Mesendoderm (in vitro differentiated cells): ENCODE measurements around the gene GIT1.
A peak's percentile ranks its signal among the peaks of the same experiment; 100 is the strongest.

ENCODE experiments used
- DNase-seq: peaks from one replicate; pipeline ENCODE4 v3.0.0; 2013
- H2AK5ac ChIP-seq: 2 replicates; pipeline ENCODE4 v1.6.1; 2013; ENCODE audit warnings: low read length, inconsistent platforms
- H2BK120ac ChIP-seq: 2 replicates; pipeline ENCODE4 v1.6.1; 2013; ENCODE audit warnings: low read depth, mild to moderate bottlenecking, low read length, moderate library complexity, mixed read lengths
- H2BK15ac ChIP-seq: replicated peaks from 2 replicates; pipeline ENCODE4 v1.6.1; 2013; ENCODE audit warnings: low read depth, mild to moderate bottlenecking, moderate library complexity
- H2BK5ac ChIP-seq: 2 replicates; pipeline ENCODE4 v1.6.1; 2013; ENCODE audit warnings: low read length, inconsistent platforms
- H3K18ac ChIP-seq: 2 replicates; pipeline ENCODE4 v1.6.1; 2013; ENCODE audit warnings: mild to moderate bottlenecking, low read length, mixed read lengths
- H3K23ac ChIP-seq: one replicate; pipeline ENCODE4 v1.6.1; 2013; ENCODE audit warnings: low read length
- H3K27ac ChIP-seq: 2 replicates; pipeline ENCODE4 v1.5.1; 2013; ENCODE audit warnings: low read depth, mild to moderate bottlenecking, inconsistent platforms, low read length, moderate library complexity
- H3K27me3 ChIP-seq: 2 replicates; pipeline ENCODE4 v1.6.1; 2013; ENCODE audit warnings: low read length, control low read depth, mild to moderate bottlenecking, inconsistent platforms; ENCODE audit not compliant: insufficient read depth, poor library complexity
- H3K36me3 ChIP-seq: 2 replicates; pipeline ENCODE4 v1.6.1; 2013; ENCODE audit warnings: low read length, inconsistent platforms; ENCODE audit not compliant: control insufficient read depth, insufficient read depth
- H3K4ac ChIP-seq: one replicate; pipeline ENCODE4 v1.6.1; 2013; ENCODE audit warnings: low read depth, mild to moderate bottlenecking, low read length, moderate library complexity
- H3K4me1 ChIP-seq: 2 replicates; pipeline ENCODE4 v1.6.1; 2013; ENCODE audit warnings: low read depth, low read length, inconsistent platforms; ENCODE audit not compliant: control insufficient read depth
- H3K4me2 ChIP-seq: 2 replicates; pipeline ENCODE4 v1.6.1; 2013; ENCODE audit warnings: low read length
- H3K4me3 ChIP-seq: 2 replicates; pipeline ENCODE4 v1.5.1; 2013; ENCODE audit warnings: mild to moderate bottlenecking, low read length
- H3K56ac ChIP-seq: one replicate; pipeline ENCODE4 v1.6.1; 2013; ENCODE audit warnings: low read length
- H3K79me1 ChIP-seq: 2 replicates; pipeline ENCODE4 v1.6.1; 2013; ENCODE audit warnings: low read length, inconsistent platforms
- H3K79me2 ChIP-seq: 2 replicates; pipeline ENCODE4 v1.6.1; 2013; ENCODE audit warnings: mild to moderate bottlenecking, low read length; ENCODE audit not compliant: control insufficient read depth, insufficient read depth
- H3K9ac ChIP-seq: 2 replicates; pipeline ENCODE4 v1.6.1; 2013; ENCODE audit warnings: low read length, inconsistent platforms
- H4K5ac ChIP-seq: one replicate; pipeline ENCODE4 v1.6.1; 2013; ENCODE audit warnings: low read length
- H4K8ac ChIP-seq: one replicate; pipeline ENCODE4 v1.6.1; 2013; ENCODE audit warnings: low read depth, mild to moderate bottlenecking, control low read depth, low read length, moderate library complexity
- WGBS: extraction: QIAGEN DNeasy Blood & Tissue Kit; methylation state at CpG from one replicate; pipeline ENCODE4 v1.1.7; 2013; ENCODE audit warnings: low lambda C conversion rate, missing lambda C conversion rate; ENCODE audit not compliant: insufficient coverage; ENCODE audit errors: extremely low coverage; 5-methylcytosine and 5-hydroxymethylcytosine counted together

GIT1 gene

DNA sequence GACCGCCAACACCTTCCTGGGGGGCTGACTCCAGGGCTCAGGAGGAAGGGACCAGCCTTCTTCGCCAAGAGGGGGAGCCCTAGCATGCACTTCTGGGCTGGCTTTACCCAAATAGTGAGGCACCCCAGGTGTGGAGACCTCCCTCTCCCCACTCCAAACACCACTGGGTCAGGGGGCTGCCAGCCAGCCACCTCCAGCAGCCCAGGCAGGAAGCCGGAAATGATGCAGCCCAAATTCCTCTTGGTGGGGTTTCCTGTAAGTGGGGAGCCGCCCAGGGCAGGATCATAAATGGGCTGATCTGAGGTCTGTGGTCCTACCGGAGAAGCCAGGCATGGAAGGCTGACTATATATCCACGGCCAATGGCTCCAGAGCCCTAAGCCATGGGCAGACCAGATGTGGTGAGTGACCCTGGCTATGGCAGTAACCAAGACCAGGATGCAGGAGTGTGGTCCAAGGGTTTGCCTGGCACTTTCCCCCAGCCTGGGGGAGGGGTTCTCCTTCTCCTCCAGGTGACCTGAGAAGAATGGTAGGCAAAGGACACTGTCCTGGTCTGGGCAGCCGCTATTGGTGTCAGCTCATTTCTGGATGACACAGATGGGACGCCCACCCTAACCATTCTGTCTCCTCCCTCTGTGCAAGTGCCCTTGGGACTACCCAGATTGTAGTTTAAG, 4.2 kb downstream of the GIT1 start:
- WGBS: no CpG with 5 or more reads among the region's 8 CpGs
- Histone ChIP-seq H4K5ac (no peak overlapping the region), H3K79me1 (peaks cover 17% of the 10 kb centered on the region), H3K79me2 (peaks cover 19% of the 10 kb centered on the region), H3K18ac (no peak overlapping the region), H3K4me3 (no peak overlapping the region), H3K4me1 (peaks cover 11% of the 10 kb centered on the region), H4K8ac (no peak overlapping the region), H3K27me3 (no peaks in the 10 kb centered on the region), H2AK5ac (peak overlapping the region; percentile 87), H3K27ac (no peak overlapping the region), H2BK120ac (no peak overlapping the region), H3K36me3 (no peaks in the 10 kb centered on the region), H3K9ac (no peak overlapping the region), H3K4me2 (no peak overlapping the region), H3K56ac (peak overlapping the region; percentile 68), H3K23ac (no peak overlapping the region), H3K4ac (no peak overlapping the region), H2BK15ac (no peak overlapping the region), H2BK5ac (no peak overlapping the region)
- DNase-seq: no peak

DNA sequence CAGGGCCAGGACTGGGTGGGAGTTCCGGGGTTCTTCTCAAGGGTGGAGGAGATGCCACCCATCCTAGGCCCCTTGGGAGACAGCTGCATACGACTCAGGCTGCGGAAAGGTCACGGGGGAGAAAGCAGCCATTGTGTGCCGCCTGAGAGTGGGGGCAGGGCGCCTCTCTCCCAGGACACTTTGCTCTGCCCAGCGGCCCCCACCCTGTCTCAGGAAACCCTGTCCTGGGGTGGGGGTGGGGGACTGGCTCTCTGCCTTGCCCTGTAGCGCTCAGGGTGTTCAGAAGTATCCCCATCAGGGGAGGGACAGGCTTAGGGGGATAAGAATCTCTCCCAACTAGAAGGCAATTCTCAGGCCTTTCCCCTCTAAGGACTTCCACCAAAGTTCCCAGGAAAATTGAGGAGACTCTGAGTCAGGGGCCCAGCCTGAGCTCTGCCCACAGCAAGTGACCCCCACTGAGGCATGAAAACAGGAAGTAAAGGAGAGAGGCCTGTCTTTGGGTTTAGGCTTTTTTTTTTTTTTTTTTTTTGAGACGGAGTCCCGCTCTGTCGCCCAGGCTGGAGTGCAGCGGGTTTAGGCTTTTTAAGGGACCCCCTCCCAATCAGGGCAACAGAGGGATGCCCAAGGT, 4.9 kb downstream of the GIT1 start:
- Histone ChIP-seq H3K36me3 (no peaks in the 10 kb centered on the region), H3K27ac (no peak overlapping the region), H2BK15ac (no peak overlapping the region), H3K79me1 (peaks cover 17% of the 10 kb centered on the region), H3K4me1 (peaks cover 10% of the 10 kb centered on the region), H3K4ac (no peak overlapping the region), H2AK5ac (no peak overlapping the region), H3K4me2 (no peak overlapping the region), H3K56ac (no peak overlapping the region), H3K9ac (peak overlapping the region; percentile 4), H4K5ac (no peak overlapping the region), H3K18ac (no peak overlapping the region), H3K4me3 (no peak overlapping the region), H4K8ac (no peak overlapping the region), H2BK5ac (no peak overlapping the region), H3K79me2 (peaks cover 19% of the 10 kb centered on the region), H3K27me3 (no peaks in the 10 kb centered on the region), H3K23ac (no peak overlapping the region), H2BK120ac (no peak overlapping the region)
- WGBS: no CpG with 5 or more reads among the region's 12 CpGs
- no peak for DNase-seq

DNA sequence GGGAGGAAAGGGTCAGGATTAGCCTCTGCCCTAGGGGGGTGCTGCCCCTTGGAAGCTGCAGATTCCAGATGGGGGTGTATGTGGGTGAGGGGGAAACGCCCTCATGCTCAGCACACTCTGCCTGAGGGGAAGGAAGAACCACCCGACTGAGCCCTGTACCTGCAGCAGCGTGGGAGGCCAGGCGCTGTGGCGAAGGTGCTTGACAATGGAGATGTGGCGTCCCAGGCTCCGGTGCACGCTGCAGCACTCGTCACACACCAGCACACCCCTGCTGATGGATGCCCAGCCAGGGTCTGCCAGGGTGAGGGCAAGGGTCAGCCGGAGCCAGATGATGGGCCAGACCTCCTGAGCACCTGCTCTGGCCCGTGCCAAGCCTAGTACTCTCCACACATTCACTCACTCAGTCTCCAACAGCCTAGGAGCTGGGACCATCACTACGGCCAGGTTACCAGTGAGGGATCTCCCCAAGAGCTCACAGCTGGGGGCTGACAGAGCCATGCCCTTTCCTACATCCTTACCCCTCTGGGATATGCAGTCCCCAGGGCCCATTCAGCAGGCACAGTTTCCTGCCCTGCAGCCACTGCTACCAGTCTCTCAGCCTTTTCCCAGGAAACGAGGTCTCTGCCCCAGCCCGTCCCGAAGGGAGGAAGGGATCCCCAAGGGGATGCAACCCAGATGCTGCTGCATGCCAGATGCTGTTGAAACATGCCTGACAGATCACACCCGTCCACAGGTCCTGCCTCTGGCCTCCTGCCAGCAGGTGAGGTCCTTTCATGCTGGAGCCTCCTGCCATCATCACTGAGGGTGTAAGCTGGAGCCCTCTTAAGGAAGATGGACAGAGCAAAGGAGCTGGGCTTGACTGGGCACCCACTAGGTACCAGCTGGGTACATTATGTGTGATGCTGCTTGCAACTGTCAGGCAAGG, 5.9 kb downstream of the GIT1 start:
- no peak overlapping the region for H3K4me2 ChIP-seq
- H2BK5ac ChIP-seq: no peak overlapping the region
- H3K36me3 ChIP-seq: no peaks in the 10 kb centered on the region
- no peak overlapping the region for H3K9ac ChIP-seq
- peaks cover 19% of the 10 kb centered on the region for H3K79me2 ChIP-seq
- peaks cover 10% of the 10 kb centered on the region for H3K4me1 ChIP-seq
- H3K18ac ChIP-seq: no peak overlapping the region
- no peak for DNase-seq
- no CpG with 5 or more reads among the region's 16 CpGs for WGBS
- no peak overlapping the region for H3K4ac ChIP-seq
- H3K23ac ChIP-seq: no peak overlapping the region
- H2AK5ac ChIP-seq: no peak overlapping the region
- no peak overlapping the region for H4K8ac ChIP-seq
- no peak overlapping the region for H2BK120ac ChIP-seq
- H3K79me1 ChIP-seq: peaks cover 17% of the 10 kb centered on the region
- H3K56ac ChIP-seq: no peak overlapping the region
- no peak overlapping the region for H3K27ac ChIP-seq
- H2BK15ac ChIP-seq: no peak overlapping the region
- H3K27me3 ChIP-seq: no peaks in the 10 kb centered on the region
- H4K5ac ChIP-seq: no peak overlapping the region
- no peak overlapping the region for H3K4me3 ChIP-seq

DNA sequence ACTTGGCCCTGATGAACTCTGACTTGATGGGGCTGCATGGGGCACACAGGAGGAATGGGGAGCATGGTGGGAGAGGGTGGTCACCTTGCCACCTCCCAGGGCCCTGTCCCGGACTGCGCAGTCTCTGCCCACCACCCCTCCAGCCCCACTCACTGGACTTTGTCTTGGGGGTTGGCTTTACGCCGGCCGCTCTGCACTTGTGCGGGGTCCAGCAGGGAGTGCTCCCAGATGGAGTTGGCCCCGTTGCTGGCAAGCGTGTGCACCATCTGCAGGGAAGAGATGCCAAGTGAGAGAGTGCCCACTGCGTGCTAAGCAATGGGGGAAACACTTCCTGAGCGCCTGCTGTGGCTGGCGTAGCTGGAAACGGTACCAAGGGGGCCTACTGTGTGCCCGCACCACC, 6.7 kb downstream of the GIT1 start:
- DNase-seq: no peak
- no peak overlapping the region for H3K9ac ChIP-seq
- H3K79me1 ChIP-seq: peaks cover 17% of the 10 kb centered on the region
- no peak overlapping the region for H3K4me2 ChIP-seq
- no peak overlapping the region for H2BK5ac ChIP-seq
- no peak overlapping the region for H3K56ac ChIP-seq
- H2BK120ac ChIP-seq: no peak overlapping the region
- H3K4me3 ChIP-seq: no peak overlapping the region
- H3K4ac ChIP-seq: no peak overlapping the region
- peaks cover 10% of the 10 kb centered on the region for H3K4me1 ChIP-seq
- H3K36me3 ChIP-seq: no peaks in the 10 kb centered on the region
- H3K27me3 ChIP-seq: no peaks in the 10 kb centered on the region
- no peak overlapping the region for H3K27ac ChIP-seq
- peaks cover 14% of the 10 kb centered on the region for H3K79me2 ChIP-seq
- H2AK5ac ChIP-seq: no peak overlapping the region
- no peak overlapping the region for H2BK15ac ChIP-seq
- no peak overlapping the region for H4K8ac ChIP-seq
- WGBS: no CpG with 5 or more reads among the region's 13 CpGs
- H4K5ac ChIP-seq: no peak overlapping the region
- H3K23ac ChIP-seq: no peak overlapping the region
- H3K18ac ChIP-seq: no peak overlapping the region

DNA sequence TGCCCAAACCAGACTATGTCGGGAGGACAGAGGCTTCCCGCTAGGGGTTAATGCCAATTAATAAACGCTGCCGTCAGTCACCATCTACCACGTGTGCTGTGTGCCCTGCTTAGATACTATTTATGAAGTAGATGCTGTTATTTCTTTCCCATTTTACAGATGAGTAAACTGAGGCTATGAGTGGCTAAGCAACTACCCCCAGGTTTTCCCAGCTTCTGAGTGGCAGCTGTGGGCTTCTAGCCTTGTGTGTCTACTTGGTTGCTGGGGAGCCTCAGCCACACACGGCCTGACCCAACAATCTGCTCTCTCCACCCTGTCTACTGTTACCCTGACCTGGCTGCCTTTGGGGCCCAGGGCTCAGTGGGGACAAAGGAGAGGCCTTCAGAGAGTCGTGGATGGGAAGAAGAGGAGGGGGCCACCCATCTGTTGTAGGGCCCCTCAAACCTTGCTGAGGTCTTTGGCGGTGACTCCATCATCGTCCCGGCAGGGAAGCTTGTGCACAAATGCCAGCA, 7.1 kb downstream of the GIT1 start:
- Histone ChIP-seq H3K27me3 (no peaks in the 10 kb centered on the region), H2BK120ac (no peak overlapping the region), H3K27ac (no peak overlapping the region), H2BK5ac (no peak overlapping the region), H3K79me1 (peaks cover 15% of the 10 kb centered on the region), H3K18ac (no peak overlapping the region), H2BK15ac (no peak overlapping the region), H3K4me2 (no peak overlapping the region), H3K9ac (no peak overlapping the region), H3K79me2 (peaks cover 10% of the 10 kb centered on the region), H3K4ac (no peak overlapping the region), H3K56ac (no peak overlapping the region), H3K4me3 (no peak overlapping the region), H2AK5ac (no peak overlapping the region), H3K4me1 (peaks cover 10% of the 10 kb centered on the region), H3K23ac (no peak overlapping the region), H3K36me3 (no peaks in the 10 kb centered on the region), H4K5ac (no peak overlapping the region), H4K8ac (no peak overlapping the region)
- no peak for DNase-seq
- no CpG with 5 or more reads among the region's 10 CpGs for whole genome bisulfite sequencing
